ENCODE data around the gene NAPG.
"Not testable (repeated sequence)": the region's sequence is repeated elsewhere in the genome, so short reads cannot be mapped to it uniquely, and the experiment has no call there.

DNA sequence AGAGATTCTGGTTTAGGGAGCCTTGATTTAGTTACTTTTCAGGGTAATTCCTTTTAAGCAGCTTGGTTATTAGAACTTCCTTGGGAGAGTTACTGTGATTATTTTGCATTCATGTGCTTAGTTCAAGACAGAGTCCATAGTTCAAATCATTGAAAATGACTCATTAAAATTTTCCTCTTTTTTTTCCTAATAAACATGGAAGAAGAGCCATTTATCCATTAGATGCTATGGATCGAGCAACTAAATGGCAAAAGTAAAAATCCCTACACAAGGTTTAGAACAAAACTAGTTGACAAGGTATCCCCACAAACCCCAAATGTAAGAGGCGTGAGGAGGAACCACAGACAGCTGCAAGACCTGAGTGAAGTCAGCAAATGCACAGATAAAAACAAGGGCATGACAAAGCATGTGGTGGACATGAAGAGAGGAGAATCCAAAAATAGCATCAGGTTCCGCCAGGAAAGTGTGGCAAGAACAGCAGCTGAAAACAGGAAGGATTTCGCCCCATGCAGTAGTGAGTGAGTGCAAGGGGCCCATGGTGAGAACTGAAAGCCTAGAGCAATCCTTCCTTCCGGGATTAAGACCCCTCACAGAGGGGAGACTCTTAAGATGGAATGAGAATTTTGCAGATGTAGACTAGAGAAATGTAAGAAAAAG, 67.7 kb downstream of the NAPG start:
- not testable (repeated sequence) for TF ChIP-seq EZH2 (IDR thresholded peaks at IDR 0.05; ENCODE audit: borderline replicate concordance)
- TF ChIP-seq, protein P1, sequence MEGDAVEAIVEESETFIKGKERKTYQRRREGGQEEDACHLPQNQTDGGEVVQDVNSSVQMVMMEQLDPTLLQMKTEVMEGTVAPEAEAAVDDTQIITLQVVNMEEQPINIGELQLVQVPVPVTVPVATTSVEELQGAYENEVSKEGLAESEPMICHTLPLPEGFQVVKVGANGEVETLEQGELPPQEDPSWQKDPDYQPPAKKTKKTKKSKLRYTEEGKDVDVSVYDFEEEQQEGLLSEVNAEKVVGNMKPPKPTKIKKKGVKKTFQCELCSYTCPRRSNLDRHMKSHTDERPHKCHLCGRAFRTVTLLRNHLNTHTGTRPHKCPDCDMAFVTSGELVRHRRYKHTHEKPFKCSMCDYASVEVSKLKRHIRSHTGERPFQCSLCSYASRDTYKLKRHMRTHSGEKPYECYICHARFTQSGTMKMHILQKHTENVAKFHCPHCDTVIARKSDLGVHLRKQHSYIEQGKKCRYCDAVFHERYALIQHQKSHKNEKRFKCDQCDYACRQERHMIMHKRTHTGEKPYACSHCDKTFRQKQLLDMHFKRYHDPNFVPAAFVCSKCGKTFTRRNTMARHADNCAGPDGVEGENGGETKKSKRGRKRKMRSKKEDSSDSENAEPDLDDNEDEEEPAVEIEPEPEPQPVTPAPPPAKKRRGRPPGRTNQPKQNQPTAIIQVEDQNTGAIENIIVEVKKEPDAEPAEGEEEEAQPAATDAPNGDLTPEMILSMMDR (IDR thresholded peaks at IDR 0.05; ENCODE audit: poor library complexity): not testable (repeated sequence)
